ENCODE data around the gene GANAB. TPM values are rescaled to one million over a fixed set of nuclear protein-coding genes. Genes with fewer than 3 reads are reported as not detected.

GANAB gene
- total RNA-seq, 4 donors from 2014 or later = 56.9 to 513 (median 270) TPM

DNA sequence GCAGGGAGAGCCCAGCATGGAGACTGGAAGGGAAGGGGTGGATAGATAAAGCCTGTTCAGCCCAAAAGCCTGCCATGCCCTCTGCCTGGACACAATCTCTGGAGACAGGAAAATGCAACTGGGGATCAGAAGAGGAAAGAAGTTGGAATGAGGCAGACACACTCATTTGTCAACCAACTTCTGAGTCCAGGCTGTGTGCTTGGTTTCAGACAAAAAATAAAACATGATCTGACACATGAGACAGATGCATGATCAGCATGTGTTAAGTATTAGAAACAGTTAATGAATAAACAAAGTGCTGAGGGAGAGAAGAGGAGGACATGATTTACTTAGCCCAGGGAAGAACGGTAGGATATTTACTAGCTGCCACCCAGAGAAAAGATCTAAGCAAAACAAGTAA lies 42.1 kb upstream of the GANAB start:
- no peak for DNase-seq
- H3K9me3 ChIP-seq = no peaks in the 10 kb centered on the region
- peak overlapping the region; percentile 87 to 89 for H3K27ac ChIP-seq
- intact Hi-C loops (cut with DNase I; ENCODE audit: low total_unique reads) = no loop called here
- TF ChIP-seq POLR2A (IDR thresholded peaks at IDR 0.05) = no peak
- TF ChIP-seq, protein P1, sequence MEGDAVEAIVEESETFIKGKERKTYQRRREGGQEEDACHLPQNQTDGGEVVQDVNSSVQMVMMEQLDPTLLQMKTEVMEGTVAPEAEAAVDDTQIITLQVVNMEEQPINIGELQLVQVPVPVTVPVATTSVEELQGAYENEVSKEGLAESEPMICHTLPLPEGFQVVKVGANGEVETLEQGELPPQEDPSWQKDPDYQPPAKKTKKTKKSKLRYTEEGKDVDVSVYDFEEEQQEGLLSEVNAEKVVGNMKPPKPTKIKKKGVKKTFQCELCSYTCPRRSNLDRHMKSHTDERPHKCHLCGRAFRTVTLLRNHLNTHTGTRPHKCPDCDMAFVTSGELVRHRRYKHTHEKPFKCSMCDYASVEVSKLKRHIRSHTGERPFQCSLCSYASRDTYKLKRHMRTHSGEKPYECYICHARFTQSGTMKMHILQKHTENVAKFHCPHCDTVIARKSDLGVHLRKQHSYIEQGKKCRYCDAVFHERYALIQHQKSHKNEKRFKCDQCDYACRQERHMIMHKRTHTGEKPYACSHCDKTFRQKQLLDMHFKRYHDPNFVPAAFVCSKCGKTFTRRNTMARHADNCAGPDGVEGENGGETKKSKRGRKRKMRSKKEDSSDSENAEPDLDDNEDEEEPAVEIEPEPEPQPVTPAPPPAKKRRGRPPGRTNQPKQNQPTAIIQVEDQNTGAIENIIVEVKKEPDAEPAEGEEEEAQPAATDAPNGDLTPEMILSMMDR (IDR thresholded peaks at IDR 0.05) = no peak
- no peaks in the 10 kb centered on the region for H3K27me3 ChIP-seq
- H3K4me3 ChIP-seq = peak overlapping the region; percentile 34 to 45
- H3K4me1 ChIP-seq = no peaks in the 10 kb centered on the region
- H3K36me3 ChIP-seq = no peaks in the 10 kb centered on the region

DNA sequence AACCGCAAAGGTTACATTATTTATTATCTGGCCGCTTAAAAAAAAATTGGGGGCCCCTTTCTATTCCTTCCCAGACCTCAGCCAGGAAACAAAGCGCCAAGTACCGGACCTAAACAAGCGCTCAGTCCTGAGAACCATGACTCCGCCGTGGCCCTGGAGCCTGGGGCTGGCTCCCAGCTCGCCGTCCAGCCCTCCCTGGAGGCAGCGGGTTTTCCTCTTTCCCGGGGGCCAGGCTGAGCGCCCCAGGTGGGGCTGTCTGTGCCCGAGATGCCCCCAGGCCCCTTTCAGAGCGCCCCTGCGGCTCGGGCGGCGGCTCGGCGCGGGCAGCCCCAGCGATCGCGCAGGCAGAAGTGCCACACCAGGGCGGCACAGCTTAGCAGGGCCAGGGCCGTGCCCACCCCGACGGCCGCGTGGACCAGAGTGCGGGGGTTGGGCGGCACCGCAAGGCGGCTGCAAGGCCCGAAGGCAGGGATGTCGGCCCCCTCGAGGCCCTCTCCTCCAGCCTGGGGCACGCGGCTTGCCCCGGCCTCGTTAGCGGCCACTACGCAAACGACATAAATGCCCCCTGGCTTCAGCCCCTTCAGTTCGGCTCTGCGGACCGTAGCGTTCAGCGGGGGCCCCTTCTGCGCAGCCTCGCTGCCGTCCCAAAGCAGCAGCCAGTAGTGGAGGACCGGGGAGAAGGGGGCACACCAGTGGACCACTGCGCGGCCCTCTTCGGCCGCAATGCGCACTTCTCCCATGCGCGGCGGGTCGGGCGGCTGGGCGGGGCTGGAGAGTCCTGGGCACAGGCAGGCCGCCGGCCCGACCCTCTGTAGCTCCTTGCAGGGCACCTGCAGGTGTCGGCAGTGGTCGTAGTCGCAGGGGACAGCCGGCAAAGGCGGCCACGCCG lies 41.3 kb upstream of the GANAB start:
- TF ChIP-seq POLR2A (IDR thresholded peaks at IDR 0.05) = peak in 1 of 2 donors; percentile 21
- TF ChIP-seq, protein P1 (IDR thresholded peaks at IDR 0.05) = no peak

DNA sequence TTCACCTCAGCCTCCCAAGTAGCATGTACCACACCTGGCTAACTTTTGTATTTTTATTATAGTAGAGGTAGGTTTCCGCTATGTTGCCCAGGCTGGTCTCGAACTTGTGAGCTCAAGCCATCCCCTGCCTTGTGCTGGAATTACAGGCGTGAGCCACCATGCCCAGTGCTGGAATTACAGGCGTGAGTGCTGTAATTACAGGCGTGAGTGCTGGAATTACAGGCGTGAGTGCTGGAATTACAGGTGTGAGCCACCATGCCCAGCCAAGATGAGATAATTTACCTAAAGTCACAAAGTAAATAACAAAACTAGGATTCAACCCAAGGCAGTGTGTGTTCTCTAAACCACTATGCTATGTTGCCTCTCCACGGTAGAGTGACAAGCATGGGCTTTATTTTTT lies 36.1 kb upstream of the GANAB start:
- intact Hi-C loops (cut with DNase I; ENCODE audit: low total_unique reads) = no loop called here
- no peaks in the 10 kb centered on the region for H3K27me3 ChIP-seq
- no peak for TF ChIP-seq POLR2A (IDR thresholded peaks at IDR 0.05)
- TF ChIP-seq, protein P1 (IDR thresholded peaks at IDR 0.05) = no peak
- H3K4me3 ChIP-seq = no peak overlapping the region
- no peak for DNase-seq
- no peaks in the 10 kb centered on the region for H3K36me3 ChIP-seq
- H3K9me3 ChIP-seq = no peaks in the 10 kb centered on the region
- H3K4me1 ChIP-seq = peaks cover 0 to 15% of the 10 kb centered on the region in 2 donors
- no peak overlapping the region for H3K27ac ChIP-seq

More for the DNA sequence above, 41.3 kb upstream of the GANAB start:
- no peak for DNase-seq
- H3K4me1 ChIP-seq = no peaks in the 10 kb centered on the region
- intact Hi-C loops (cut with DNase I; ENCODE audit: low total_unique reads) = no loop called here
- H3K27ac ChIP-seq = peak overlapping the region; percentile 87 to 89
- no peaks in the 10 kb centered on the region for H3K9me3 ChIP-seq
- H3K36me3 ChIP-seq = no peaks in the 10 kb centered on the region
- peak overlapping the region; percentile 34 to 45 for H3K4me3 ChIP-seq
- H3K27me3 ChIP-seq = no peaks in the 10 kb centered on the region

DNA sequence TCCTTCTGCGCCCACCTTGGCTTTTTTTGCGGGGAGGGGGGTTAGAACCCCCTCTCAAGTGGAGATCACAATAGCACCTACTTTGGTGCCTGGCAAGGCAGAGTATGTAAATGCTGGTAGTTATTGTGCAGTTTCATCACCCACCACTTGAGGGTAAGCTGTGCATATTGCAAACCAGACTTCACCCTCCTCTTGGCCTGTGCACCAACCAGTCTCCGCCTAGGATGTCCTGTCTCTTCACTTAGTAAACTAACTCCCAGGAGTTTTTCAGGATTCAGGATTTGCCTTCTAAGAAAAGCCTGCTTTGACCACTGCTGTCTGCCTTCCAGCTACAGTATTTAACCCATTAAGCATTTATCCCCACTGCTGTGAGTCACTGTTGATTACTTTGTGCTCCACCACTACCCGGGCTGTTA lies 34.4 kb upstream of the GANAB start:
- intact Hi-C loops (cut with DNase I; ENCODE audit: low total_unique reads) = no loop called here
- peak in 1 of 2 donors; percentile 66 for DNase-seq
- no peak for TF ChIP-seq POLR2A (IDR thresholded peaks at IDR 0.05)
- TF ChIP-seq, protein P1 (IDR thresholded peaks at IDR 0.05) = peak; percentile 44 to 74 (median 54)
- Histone ChIP-seq H3K4me1 (peaks cover 0 to 16% of the 10 kb centered on the region in 2 donors), H3K9me3 (no peaks in the 10 kb centered on the region), H3K27me3 (no peaks in the 10 kb centered on the region), H3K36me3 (no peaks in the 10 kb centered on the region), H3K4me3 (no peak overlapping the region), H3K27ac (peak overlapping the region; percentile 49 to 64)

Data from uterus (tissue), 4 donors.